HAP-1 (cell line): ENCODE results near the gene RAPGEF4.
"Not testable (repeated sequence)": the region's sequence is repeated elsewhere in the genome, so short reads cannot be mapped to it uniquely, and the experiment has no call there.

Experiments used
- DNase-seq, 2 experiments: peaks; one replicate each; pipeline ENCODE4 v3.0.0-alpha.2; 2016 to 2020; ENCODE audit warnings: low spot score in 2 of 2
- H3K27me3 ChIP-seq: fragments of 250-450 bp; sonication (Bioruptor Pico); 2 replicates; pipeline ENCODE4 v1.5.1; 2020; ENCODE audit warnings: low read depth, mild to moderate bottlenecking, moderate library complexity
- H3K36me3 ChIP-seq: fragments of 250-450 bp; sonication (Bioruptor Pico); replicated peaks from 2 replicates; pipeline ENCODE4 v1.5.1; 2020; ENCODE audit warnings: mild to moderate bottlenecking
- H3K4me1 ChIP-seq: fragments of 250-450 bp; sonication (Bioruptor Pico); 2 replicates; pipeline ENCODE4 v1.5.1; 2020; ENCODE audit warnings: mild to moderate bottlenecking
- H3K4me3 ChIP-seq: fragments of 250-450 bp; sonication (Bioruptor Pico); 2 replicates; pipeline ENCODE4 v1.5.1; 2020; ENCODE audit warnings: mild to moderate bottlenecking, moderate library complexity
- H3K9me3 ChIP-seq: fragments of 250-450 bp; sonication (Bioruptor Pico); 2 replicates; pipeline ENCODE4 v1.5.1; 2020; ENCODE audit warnings: mild to moderate bottlenecking, moderate library complexity
- in situ Hi-C: fragments of 300-500 bp; cut with MboI; formaldehyde crosslinking; loops from 3 replicates; pipeline ENCODE4 v1.14.3; 2020; ENCODE audit warnings: low sequenced_read_pairs, inconsistent platforms, mixed read lengths

RAPGEF4 gene

DNA sequence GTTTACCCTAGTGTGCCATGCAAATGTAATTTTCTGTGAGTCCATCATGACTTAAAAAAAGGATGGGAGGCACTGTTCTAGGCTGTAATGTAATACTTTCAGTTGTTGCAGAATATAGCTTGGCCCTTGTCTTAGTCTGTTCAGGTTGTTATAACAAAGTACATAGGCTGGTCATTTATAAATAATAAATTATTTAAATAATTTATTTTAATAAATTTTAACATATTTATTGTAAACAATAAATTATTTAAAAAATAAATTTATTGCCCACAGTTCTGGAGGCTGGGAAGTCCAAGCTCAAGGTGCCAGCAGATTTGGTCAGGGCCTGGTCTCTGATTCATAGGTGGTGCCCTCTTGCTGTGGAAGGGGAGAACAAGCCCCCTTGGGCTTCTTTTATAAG lies 35.2 kb downstream of the RAPGEF4 start:
- DNase-seq, result no peak
- in situ Hi-C loops, result no loop called here
- Histone ChIP-seq H3K9me3 (0 out of 2 replicates have a peak, but pooled peaks cover 1% of the 10 kb centered on the region), H3K36me3 (no peaks in the 10 kb centered on the region), H3K4me3 (no peak overlapping the region), H3K4me1 (no peaks in the 10 kb centered on the region), H3K27me3 (no peaks in the 10 kb centered on the region)

DNA sequence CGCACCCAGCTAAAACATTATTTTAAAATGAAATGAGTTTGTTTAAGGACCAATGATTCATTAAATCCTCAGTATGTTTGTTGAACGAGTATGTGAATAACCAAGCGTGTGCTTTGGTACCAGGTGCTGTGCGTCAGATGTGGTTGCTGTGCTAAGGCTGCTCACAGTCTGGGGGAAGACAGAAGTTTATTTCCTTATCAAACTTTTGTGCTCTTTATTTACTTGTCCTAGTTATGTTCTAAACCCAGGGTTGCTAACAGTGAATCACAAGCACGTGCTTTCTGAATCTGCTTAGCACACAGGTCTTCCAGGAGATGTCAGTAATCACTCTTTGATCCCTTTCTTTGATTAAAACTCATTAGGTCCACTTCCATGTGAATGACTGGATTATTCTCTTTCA lies 37.0 kb downstream of the RAPGEF4 start:
- no peaks in the 10 kb centered on the region for H3K36me3 ChIP-seq
- DNase-seq, result no peak
- H3K4me3 ChIP-seq, result no peak overlapping the region
- peaks cover 10% of the 10 kb centered on the region; the same call in 1 of the 2 replicates for H3K9me3 ChIP-seq
- in situ Hi-C loops, result no loop called here
- H3K27me3 ChIP-seq, result no peaks in the 10 kb centered on the region
- H3K4me1 ChIP-seq, result no peaks in the 10 kb centered on the region

DNA sequence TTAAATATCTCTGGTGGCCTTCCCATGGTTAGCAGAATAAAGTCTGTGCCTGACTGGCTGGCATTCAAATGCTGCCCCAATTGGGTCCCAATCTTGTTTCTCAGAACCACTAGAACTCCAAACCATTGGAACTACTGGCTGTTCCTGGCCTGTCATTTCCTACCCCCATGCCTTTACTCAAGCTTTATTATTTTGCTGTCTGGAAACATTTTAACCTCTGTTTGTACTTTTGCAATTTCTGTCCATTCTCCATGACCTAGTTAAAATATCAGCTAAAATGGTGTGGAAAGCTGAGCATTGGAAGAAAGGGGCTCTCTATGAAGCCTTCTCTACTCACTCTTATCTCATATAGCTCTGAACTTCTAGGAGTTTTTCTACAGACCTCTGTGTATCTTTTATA lies 38.7 kb downstream of the RAPGEF4 start:
- no peaks in the 10 kb centered on the region for H3K36me3 ChIP-seq
- no peaks in the 10 kb centered on the region for H3K4me1 ChIP-seq
- in situ Hi-C loops, result no loop called here
- H3K27me3 ChIP-seq, result no peaks in the 10 kb centered on the region
- peaks cover 10% of the 10 kb centered on the region; the same call in 1 of the 2 replicates for H3K9me3 ChIP-seq
- no peak for DNase-seq
- H3K4me3 ChIP-seq, result no peak overlapping the region

DNA sequence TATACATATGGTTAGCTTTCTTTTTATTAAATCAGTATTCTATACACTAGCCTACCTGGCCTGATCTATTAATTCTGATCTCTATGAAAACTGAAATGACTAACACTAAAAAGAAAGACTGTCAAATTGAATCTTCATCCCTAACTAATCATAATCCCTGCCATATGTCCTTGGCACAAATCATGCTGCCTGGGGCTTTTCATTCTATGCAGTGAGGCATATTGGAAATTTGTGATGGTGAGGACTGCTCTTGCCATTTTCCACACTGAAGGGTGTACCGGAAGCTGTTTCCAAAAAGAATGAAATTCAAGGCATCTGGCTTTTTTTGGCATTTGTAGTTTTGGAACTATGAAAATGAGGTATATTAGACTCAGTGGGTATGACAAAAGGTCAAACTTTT lies 39.7 kb downstream of the RAPGEF4 start:
- H3K9me3 ChIP-seq, result peaks cover 10% of the 10 kb centered on the region; the same call in 1 of the 2 replicates
- no peaks in the 10 kb centered on the region for H3K36me3 ChIP-seq
- no peak for DNase-seq
- H3K4me1 ChIP-seq, result no peaks in the 10 kb centered on the region
- in situ Hi-C loops, result no loop called here
- no peak overlapping the region for H3K4me3 ChIP-seq
- no peaks in the 10 kb centered on the region for H3K27me3 ChIP-seq

DNA sequence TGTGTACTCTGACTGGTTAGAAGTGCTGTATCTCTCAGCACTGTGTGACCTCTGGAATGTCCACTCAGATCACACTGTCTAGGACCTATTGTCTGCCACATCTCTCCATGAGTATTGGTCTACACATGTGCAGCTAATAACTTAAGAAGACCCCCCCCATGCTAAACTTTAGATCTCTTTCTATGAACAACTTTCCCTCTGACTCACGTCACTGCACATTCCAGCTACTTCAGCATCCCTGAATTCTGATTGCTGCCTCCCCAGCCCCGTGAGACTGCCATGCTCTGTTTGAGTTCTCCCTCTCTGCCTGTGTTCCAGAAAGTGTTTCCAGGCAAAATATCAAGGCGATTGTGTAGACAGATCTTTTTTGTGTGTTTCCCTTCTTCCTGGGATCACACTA lies 41.8 kb downstream of the RAPGEF4 start:
- Histone ChIP-seq H3K9me3 (peaks cover 10% of the 10 kb centered on the region; the same call in 1 of the 2 replicates), H3K27me3 (no peaks in the 10 kb centered on the region), H3K36me3 (no peaks in the 10 kb centered on the region), H3K4me1 (no peaks in the 10 kb centered on the region; the same call in 1 of the 2 replicates), H3K4me3 (no peak overlapping the region)
- no peak for DNase-seq
- in situ Hi-C loops, result no loop called here

DNA sequence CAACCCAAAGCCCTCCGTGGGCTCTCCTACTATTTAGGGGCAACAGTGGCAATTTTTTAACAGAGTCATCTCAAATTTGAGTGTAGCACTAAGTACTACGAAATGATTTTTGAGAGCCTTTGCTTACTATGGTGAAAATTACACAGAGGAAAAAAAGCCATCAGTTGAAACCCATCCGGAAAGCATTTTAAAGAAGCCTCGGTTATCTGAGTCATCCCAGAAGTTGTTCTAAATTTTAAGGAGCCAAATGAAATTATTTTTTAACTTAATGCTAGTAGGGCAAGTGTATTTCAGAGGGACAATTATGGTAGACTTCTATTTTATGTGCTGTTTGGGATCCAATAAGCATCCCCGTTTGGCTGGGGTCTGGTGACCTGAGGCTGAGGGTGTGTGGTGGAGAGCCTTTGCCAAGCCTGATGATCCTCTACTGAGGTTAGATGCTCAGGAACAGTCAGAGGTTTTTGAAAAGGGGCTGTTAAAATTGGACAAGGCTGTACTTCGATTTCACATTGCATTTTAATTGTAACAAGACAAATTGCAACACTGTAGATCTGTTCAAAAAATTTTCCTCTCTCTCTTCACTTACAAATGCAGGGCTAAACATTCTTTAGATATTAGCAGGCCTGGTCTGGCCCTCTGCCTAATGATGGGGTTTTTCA lies 47.0 kb downstream of the RAPGEF4 start:
- Histone ChIP-seq H3K4me3 (no peak overlapping the region), H3K4me1 (peaks cover 10% of the 10 kb centered on the region), H3K27me3 (no peaks in the 10 kb centered on the region), H3K36me3 (no peaks in the 10 kb centered on the region), H3K9me3 (no peaks in the 10 kb centered on the region)
- in situ Hi-C loops, result no loop called here
- DNase-seq, result no peak

DNA sequence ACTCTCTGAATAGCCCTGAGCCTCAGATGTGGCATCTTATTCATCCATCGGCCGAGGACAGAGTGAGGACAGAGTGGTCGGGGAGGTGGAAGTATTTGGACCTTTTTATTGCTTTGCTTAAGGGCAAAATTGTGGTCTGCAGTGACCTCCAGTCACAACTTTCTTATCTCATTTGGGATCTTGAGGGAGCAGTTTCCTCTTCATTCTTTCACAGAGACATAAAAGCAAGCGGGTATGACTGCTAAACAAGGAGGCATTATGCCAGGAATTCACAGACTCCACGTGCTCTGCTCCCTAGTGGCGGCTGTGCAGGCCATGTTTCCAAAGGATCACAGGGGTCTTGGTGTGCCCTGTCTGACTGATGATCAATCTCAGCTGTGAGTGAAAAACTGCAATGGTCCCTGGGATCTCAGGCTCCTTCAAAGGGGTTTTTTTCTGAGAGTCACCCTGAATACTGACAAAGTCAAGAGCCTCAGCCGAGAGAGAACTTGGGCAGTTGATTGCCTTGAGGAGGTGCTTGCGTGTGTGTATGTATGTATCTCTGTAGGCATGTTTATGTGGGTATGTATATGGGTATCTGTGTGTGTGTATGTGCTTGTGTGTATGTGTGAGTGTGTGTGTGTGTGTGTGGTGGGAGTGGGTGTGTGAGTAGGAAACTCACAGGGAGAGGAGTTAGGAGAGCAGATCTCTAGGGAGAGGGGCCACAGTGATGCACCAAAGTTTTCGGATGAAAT lies 47.7 kb downstream of the RAPGEF4 start:
- no peak overlapping the region for H3K4me3 ChIP-seq
- peak; percentile 49 to 56 for DNase-seq
- in situ Hi-C loops, result no loop called here
- no peaks in the 10 kb centered on the region for H3K9me3 ChIP-seq
- H3K27me3 ChIP-seq, result no peaks in the 10 kb centered on the region
- peaks cover 10% of the 10 kb centered on the region for H3K4me1 ChIP-seq
- no peaks in the 10 kb centered on the region for H3K36me3 ChIP-seq

DNA sequence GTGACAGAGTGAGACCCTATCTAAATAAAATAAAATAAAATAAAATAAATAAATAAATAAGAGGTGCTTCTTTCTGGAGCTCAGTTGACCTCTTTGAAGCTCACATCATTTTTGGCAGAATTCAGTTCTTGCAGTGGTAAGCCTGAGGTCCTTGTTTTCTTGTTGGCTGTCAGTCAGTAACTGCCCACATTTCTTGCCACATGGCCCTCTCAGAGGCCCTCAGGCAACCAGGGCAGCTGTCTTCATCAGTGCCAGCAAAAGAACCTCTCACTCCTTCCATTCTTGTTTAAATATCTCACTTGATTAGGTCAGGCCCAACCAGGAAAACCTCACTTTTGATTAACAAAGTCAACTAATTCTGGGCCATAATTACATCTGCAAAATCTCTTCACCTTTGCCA lies 53.2 kb downstream of the RAPGEF4 start:
- H3K4me3 ChIP-seq, result no peak overlapping the region
- no peaks in the 10 kb centered on the region for H3K9me3 ChIP-seq
- no peaks in the 10 kb centered on the region for H3K36me3 ChIP-seq
- no peaks in the 10 kb centered on the region for H3K4me1 ChIP-seq
- in situ Hi-C loops, result no loop called here
- no peak for DNase-seq
- peaks cover 4% of the 10 kb centered on the region; the same call in 1 of the 2 replicates for H3K27me3 ChIP-seq

DNA sequence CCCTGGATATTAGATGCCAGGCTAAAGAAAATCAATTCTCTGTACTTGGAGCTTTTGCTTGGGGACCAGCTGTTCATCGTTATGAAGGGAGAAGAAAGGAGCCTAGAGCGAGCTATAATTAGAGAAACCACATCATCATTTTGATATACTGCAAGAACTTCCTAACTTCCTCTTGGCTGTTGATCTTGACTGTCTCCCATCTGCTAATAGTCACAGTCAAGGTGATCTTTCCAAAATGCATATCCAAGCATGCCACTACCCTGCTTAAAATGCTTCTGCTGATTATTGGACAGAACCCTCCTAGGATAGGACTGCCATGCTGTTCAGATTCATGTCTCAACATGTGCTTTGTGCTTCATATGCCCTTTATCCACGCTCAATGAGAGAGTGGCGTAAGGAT lies 54.8 kb downstream of the RAPGEF4 start:
- in situ Hi-C loops, result no loop called here
- Histone ChIP-seq H3K4me1 (no peaks in the 10 kb centered on the region), H3K4me3 (no peak overlapping the region), H3K36me3 (no peaks in the 10 kb centered on the region), H3K27me3 (peaks cover 4% of the 10 kb centered on the region; the same call in 1 of the 2 replicates), H3K9me3 (no peaks in the 10 kb centered on the region)
- no peak for DNase-seq

DNA sequence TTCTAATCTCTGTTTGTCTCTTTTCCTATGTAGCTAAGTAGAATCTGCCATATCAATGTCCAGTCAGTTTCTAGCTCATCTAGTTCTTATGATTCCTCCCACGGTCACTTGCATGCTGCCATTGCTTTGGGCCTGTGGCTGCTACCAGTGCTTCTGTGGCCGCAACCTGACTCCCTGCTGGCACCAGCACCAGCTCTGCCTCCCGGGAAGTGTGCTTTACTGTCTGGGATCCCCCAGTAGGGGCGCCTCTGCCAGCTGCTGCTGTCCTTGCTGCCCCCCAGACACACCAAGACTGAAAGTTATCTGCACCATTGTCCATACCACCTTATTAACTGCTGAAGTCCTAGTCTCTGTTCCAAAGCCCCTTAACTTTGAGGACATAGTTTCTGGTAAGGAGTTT lies 56.3 kb downstream of the RAPGEF4 start:
- Histone ChIP-seq H3K4me3 (no peak overlapping the region), H3K4me1 (no peaks in the 10 kb centered on the region), H3K27me3 (peaks cover 4% of the 10 kb centered on the region; the same call in 1 of the 2 replicates), H3K9me3 (no peaks in the 10 kb centered on the region), H3K36me3 (no peaks in the 10 kb centered on the region)
- in situ Hi-C loops, result no loop called here
- DNase-seq, result no peak

DNA sequence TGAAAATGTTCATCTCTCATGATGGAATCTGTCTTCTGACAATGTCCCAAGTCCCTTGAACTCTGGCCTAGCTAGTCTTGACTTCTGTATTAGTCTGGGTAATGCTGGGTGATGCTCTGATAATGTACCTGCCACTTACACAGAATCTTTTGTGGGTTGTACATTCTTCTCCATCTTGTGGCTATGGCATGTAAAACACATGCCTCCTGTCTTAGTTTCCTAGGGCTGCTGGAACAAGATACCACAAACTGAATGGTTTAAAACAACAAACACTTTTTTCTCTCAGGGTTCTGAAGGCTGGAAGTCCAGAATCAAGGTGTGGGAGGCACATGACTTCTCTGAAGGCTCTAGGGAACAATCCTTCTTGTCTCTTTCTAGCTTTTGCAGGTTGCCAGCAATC lies 57.1 kb downstream of the RAPGEF4 start:
- H3K4me3 ChIP-seq, result no peak overlapping the region
- H3K27me3 ChIP-seq, result peaks cover 4% of the 10 kb centered on the region; the same call in 1 of the 2 replicates
- no peaks in the 10 kb centered on the region for H3K36me3 ChIP-seq
- no peaks in the 10 kb centered on the region for H3K4me1 ChIP-seq
- in situ Hi-C loops, result no loop called here
- H3K9me3 ChIP-seq, result no peaks in the 10 kb centered on the region
- no peak for DNase-seq

DNA sequence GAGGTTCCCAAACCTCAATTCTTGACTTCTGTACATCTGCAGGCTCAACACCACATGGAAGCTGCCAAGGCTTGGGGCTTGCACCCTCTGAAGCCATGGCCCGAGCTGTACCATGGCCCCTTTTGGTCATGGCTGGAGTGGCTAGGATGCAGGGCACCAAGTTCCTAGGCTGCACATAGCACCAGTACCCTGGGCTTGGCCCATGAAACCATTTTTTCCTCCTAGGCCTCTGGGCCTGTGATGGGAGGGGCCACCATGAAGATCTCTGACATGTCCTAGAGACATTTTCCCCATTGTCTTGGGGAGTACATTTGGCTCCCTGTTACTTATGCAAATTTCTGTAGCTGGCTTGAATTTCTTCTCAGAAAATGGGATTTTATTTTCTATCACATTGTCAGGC lies 67.7 kb downstream of the RAPGEF4 start:
- in situ Hi-C loops, result loop anchor here (25.0 kb wide), 1 partner anchor 409 kb away; no protein-coding TSS in a partner anchor
- H3K36me3 ChIP-seq, DNase-seq, H3K4me1 ChIP-seq, H3K27me3 ChIP-seq, H3K9me3 ChIP-seq, H3K4me3 ChIP-seq: not testable (repeated sequence)

DNA sequence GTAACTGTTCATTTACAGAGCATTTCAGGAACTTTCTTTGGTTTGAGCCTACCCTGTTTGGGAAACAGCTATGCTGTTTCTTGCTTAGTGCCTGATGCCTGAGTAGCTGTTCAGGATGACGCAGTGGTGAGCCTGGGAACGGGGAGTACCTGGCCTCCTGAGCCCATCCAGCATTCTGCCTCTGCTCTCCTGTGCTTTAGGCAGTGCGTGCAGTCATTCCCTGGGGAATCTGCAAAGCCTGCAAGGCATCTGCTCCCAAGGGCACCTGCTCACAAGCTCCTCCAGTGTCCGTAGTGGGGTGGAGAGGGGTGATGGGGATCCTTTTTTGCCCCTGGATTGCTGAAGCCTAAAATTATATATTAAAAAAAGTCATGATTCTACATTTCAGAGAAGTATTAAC lies 68.8 kb downstream of the RAPGEF4 start:
- DNase-seq, result no peak
- in situ Hi-C loops, result loop anchor here (25.0 kb wide), 1 partner anchor 408 kb away; no protein-coding TSS in a partner anchor
- H3K36me3 ChIP-seq, result no peaks in the 10 kb centered on the region
- H3K4me1 ChIP-seq, result peaks cover 7% of the 10 kb centered on the region; the same call in 1 of the 2 replicates
- no peak overlapping the region for H3K4me3 ChIP-seq
- H3K27me3 ChIP-seq, result no peaks in the 10 kb centered on the region
- H3K9me3 ChIP-seq, result peaks cover 4% of the 10 kb centered on the region; the same call in 1 of the 2 replicates

DNA sequence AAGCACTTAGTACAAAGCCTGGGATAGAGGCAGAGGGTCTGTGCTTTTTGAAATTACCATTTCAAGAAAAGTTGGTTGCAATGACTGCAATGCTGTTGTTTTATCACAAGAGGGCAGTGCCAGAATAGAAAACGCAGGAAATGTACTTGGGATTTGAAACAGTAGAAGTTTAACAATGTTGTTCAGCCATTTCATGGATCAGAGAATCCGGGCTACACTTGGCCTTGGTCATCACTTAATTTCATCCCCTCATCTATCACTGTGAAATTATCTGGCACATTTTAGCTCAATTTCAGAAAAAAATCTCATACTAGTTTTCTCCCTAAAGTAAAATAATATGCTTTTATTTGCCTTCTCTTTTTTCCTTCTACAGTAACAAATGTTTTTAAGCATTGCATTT lies 70.8 kb downstream of the RAPGEF4 start:
- no peaks in the 10 kb centered on the region for H3K27me3 ChIP-seq
- peaks cover 7% of the 10 kb centered on the region; the same call in 1 of the 2 replicates for H3K4me1 ChIP-seq
- H3K9me3 ChIP-seq, result peaks cover 4% of the 10 kb centered on the region; the same call in 1 of the 2 replicates
- no peak overlapping the region for H3K4me3 ChIP-seq
- no peaks in the 10 kb centered on the region for H3K36me3 ChIP-seq
- DNase-seq, result peak; percentile 27 to 71
- in situ Hi-C loops, result loop anchor here (5.0 to 25.0 kb wide), 2 partner anchors 121 to 406 kb away; no protein-coding TSS in a partner anchor
